Activated naive CD4-positive, alpha-beta T cell treated with anti-CD3 and anti-CD28 coated beads, Interleukin-2, amount 50 U/mL, for 16 hours (primary cell): ENCODE data around the gene COL4A4.
"Not testable (repeated sequence)": the region's sequence is repeated elsewhere in the genome, so short reads cannot be mapped to it uniquely, and the experiment has no call there.

Source experiments
- DNase-seq: peaks from one replicate; pipeline ENCODE4 v3.0.0-alpha.2; 2020

The COL4A4 gene

DNA sequence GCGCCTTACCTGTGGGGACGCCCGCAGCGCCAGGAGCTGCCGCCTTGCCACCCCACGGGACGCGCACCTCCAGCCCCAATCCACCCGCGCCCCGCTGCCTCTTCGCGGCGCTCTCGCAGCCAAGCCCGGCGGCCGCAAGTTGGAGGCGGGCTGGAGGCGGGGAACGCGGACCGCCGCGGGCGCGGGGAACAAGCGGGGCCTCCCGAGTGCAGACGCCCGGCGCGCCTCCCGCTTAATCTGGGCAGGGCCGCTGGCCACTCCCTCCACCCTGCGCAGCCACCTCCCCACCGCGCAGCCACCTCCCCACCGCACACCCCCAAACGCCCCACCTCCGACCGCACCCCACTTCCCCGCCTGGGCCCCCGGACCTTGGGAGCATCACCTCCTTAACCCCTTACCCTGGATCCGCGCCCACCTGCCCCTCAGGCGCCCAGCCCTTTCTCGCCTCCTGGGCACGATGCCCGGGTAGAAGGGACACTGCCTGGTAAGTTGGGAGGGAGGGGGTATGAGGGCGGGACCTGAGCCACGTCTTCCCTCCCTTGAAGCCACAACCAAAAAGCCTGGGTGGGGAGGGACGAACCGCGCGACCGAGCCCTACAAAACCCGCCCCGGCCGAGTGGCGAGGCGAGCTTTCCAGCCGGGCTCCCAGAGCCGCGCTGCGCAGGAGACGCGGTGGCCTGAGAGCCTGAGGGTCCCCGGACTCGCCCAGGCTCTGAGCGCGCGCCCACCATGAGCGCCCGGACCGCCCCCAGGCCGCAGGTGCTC lies at the start of gene COL4A4, which contains the start of gene COL4A3:
COL4A4 (minus strand) TSS at position 208 of the 765 bp plus-strand sequence. CDS start 16,722 bp downstream, outside the sequence.
COL4A3 (plus strand) TSS at position 627 of the 765 bp plus-strand sequence; CDS start at position 730, 103 bp downstream.
- DNase-seq = no peak

DNA sequence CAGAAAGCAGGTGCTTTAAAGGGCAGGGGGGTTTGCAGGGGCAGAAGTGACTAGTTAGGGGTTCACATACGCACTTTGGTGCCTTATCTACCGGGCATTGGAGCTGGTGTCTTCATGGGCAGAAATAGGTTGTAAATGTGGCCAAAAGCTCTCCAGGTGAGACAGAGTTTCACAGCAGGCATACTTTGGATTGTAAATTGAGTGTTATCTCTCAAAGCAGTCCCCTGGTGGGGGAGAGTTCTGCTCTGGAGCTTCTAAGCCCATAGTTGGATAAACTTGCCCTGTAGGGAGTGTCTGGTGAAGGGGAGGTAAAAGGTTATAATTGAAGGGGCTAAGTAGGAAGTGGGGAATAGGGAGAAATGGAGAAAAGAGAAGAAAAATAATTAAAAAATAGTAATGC lies 43.6 kb upstream of the COL4A4 start:
- no peak for DNase-seq

DNA sequence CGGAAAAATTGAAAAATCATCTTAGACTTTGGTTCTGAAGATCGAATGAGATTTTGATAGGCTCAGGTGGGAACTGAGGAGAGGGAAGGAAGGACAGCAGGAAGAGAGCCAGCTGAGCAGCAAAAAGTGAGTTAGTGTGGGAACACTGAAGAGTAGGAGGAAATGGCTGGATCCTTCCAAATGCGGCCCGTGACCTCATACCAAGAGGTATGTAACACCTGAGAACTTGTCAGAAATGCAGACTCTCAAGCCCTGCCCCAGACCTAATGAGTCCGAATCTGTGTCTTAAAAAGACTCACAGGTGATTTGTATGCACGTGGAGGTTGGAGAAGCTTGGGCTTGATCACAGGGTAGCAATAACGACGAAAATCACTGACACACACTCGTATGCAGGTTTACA lies 42.4 kb upstream of the COL4A4 start:
- no peak for DNase-seq

DNA sequence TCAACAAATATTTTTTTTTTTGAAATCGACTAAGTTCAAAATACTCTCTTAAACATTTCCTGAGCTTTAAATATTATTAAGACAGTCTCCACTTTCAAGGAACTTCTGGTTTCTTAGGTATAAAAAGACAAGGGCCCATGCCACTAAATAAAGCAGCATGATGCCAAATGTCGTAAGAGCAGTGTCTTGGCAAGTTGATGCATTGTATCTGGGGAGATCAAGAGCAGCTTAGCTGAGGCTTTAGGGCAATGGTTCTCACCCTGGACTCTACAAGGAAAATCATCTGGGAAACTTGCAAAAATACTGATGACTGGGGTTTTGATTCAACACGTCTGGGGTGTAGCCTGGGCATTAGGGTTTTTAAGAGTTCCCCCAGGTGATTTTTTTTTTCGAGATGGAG lies 41.7 kb upstream of the COL4A4 start:
- DNase-seq = no peak

DNA sequence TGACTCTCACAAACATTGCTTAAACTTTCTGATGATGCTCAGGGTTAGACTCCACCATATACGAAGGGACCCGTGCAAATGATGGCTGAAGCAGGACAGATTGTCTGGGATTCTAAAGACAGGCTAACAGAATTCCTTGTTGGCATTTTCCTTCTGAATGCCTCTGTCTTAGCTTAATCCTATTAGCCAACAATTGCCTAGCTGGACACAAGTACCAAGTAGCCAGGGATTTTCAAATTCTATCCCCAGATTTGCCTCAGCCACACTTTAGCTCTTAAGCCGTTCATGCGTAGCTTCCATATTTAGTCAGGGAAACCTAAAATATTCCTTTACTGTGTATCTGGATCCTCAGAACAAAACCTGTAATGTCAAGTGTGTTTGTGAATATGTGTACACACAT lies 40.4 kb upstream of the COL4A4 start:
- DNase-seq = no peak

DNA sequence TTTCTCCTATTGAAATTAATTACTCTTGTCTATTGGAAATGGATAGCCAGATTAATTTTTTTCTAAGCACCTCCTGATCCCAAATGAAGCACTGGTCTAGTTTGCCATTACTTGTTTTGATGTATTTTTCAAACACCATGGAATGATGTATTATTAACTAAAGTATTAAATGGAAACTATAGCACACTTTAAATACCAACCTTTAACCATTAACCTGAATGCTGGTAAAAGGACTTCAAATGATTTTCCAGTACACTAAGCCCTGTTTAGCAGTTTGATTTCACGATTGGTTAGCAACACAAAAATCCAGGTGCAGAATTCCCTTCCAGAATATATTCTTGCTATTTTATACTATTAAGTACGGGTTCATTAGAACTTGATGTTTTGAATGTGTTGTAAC lies 37.8 kb upstream of the COL4A4 start:
- no peak for DNase-seq

DNA sequence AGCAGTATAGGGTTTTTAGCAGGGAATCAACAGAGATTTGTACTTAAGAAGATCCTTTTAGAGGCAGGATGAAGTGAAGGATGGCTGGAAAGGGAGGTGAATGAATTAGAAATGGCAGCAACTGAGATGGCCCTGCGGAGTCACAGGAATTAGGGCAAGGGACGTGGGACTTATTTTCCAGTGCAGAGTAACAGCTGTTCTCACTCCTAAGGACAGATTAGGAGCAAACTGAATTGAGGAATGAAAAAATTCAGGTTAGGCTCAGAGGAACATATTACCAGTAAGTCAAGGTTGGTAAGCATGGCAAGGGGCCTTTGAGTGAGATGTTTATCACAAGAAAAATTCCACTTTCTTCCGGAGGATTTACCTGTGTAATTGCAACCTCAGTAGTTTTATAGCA lies 34.9 kb upstream of the COL4A4 start:
- DNase-seq = no peak

DNA sequence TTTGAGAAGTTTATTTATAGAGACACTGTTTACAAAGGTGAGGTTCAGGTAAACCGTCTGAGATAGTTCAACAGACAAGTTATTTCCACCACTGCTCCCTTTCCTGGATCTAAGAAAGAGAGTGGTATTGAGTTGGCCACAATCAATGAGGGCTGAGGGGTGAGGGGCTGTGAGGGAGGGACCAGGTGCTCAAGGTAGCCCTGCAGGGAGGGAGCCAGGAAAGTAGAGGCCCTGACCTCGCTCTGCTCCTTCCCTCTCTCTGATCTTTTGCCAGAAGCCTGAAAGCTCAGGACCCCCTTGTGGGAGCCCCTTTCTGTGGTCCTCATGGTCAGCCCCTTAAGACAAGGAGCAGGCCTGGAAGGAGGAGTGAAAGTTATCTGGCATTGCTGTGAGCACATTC lies 30.2 kb upstream of the COL4A4 start:
- DNase-seq = no peak

DNA sequence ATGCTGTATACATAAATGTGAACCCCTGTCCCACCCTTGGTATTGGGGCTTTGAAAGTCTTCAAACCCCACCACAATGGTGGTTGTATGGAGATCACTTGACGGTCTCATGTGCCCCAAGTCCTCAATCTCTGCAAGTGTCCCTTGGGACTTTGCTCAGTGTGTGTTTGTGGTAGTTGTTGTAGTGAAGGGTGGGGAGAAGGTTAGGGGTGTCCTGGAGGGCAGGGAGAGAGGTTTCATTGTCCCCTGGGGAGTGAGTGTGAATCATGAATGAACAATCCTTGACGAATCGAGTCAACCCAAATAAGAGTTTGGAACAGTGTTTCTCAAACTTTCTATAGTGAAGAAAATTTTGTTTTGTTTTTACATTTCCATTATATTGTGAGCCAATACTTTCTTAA lies 28.5 kb upstream of the COL4A4 start:
- DNase-seq = no peak

DNA sequence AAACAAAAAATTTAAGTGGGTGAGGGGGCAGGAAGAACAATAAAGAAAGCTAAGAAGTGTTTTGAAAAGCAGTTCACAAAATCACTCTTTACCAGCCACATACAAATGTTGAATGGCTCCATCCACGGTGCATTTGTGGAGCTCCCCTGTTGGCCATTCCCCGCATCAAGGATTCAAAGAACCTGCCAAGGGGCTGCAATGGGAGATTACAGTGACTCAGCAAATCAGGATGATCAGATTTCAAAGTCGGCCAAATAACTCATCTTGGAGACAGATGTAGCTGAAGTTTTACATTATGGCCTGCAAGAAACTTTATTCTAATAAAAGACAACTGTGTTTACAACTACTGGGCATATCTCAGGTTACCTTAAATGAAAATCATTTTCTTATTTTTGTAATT lies 27.4 kb upstream of the COL4A4 start:
- no peak for DNase-seq

DNA sequence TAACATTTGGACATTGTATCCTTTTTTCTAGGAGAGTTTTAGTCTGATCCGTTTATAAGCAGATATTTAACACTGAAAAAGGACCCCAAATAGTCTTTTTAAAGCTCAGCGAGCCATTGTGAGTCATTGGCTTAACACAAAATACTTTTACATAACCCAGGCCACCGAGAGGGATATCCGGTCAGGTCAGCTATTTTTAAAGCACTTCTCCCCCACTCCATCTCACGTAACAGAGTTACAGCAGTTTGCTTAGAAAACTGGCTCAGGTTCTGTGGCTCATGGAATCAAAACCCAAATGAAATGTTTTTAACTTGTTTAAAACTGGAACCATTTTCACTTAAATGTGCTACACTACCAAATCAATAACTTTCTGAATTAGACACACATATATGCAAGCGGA lies 24.3 kb upstream of the COL4A4 start:
- DNase-seq = no peak

DNA sequence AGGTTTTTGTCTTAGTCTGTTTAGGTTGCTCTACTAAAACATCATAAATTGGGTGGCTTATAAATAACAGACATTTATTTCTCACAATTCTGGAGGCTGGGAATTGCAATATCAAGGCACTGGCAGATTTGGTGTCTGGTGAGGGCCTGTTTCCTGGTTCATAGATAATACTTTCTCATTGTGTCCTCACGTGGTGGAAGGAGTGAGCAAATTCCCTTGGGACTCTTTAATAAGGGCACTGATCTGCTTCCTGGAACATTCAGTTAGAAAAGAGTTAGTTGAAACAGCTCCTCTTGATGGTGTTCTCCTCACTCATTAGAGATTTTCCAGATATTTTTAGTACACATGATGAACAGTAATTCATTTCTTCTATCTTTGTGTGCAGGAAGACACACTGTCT lies 22.7 kb upstream of the COL4A4 start:
- DNase-seq = no peak

DNA sequence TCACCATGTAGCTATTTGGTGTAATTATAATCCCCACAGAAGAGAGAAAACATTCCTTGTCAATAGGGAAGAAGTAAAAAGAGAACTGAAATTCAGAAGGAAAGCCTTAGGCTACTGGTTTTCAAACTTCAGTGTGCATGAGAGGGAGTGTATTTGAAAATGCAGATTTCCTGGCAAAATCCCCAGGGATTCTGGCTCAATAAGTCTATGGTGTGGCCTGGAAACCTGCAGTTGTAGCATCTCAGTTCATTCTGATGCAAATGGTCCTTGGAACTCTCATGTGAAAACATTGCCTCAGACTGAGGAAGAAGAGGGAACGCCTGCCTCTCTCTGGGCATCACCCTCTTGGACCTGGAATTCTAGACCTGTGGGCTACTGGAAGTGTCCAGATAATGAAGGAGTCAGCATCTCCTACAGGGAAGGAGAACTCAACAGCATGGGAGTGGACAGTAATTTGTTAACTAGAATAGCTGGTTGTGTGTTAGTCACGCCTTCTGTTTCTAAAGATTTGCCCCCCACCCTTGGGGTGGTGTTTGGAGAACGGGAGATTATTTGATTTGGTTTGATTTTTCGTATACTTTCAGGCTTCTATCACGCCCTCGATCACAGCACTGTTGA lies 21.7 kb upstream of the COL4A4 start:
- DNase-seq = no peak

DNA sequence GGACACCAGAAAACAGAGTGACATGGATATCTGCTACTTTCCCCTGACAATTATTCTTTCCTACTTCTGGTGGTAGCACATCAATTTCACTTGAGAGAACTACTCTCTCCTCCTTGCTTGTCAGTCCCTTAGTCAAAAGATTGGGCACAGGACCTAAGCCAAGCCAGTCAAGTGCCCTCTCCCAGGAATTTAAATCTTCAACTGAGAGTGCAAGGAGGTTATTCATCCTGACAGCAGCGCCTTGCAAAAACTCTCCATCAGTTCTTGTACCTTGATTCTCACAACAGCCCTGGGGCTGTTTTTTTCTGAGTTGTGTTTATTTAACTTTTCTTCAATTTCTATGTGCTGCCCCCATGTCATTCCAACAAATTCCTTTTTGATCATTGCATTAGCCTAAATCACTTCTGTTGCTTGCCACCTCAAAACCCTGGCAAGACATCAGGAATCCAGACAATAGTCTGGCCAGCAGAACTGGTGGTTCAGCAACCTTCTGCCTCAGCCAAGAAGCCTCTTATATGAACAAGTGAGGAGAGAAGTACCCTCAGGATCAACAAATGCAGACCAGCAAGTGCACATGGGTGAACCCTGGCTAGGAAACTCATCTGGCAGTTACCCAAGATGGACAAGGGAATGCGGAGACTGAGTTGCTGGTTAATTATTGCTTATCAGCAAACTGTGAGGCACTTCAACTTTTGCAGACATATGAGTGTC lies 19.8 kb upstream of the COL4A4 start:
- no peak for DNase-seq

DNA sequence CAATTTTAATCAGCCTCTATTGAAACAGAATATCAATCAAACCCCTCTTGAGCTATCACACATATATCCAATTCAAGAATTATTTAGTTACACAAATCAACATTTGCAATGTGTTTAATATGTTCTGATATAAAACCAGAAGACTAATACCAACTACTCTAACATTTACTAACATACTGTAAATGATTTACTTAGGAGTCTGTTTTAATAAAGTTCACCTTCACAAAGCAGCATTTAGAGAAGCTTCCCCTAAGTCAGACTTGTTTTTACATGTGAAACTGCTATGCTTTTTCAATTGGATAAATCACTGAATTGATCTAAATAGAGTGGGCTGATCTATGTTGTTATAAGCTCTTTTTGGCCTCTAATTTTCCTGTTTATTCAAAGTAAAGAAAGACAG lies 18.8 kb upstream of the COL4A4 start:
- no peak for DNase-seq

DNA sequence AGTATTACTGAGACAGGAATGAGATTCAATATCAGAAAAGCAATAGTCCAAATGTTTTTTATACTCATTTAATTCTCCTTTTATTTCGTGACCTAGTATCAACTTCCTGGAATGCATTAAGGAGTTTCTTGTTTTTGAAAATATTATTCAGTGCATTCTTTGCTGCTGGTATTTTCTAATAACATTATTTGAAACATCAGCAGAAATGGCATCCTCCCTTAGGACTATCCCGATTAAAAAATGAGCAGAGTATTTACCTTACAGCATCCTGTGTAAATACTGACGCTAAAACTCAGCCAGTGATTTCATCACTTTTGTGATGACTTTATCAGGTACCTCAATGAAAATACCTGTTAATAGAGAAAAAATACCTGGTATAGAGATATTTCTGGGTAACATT lies 16.8 kb upstream of the COL4A4 start:
- no peak for DNase-seq

DNA sequence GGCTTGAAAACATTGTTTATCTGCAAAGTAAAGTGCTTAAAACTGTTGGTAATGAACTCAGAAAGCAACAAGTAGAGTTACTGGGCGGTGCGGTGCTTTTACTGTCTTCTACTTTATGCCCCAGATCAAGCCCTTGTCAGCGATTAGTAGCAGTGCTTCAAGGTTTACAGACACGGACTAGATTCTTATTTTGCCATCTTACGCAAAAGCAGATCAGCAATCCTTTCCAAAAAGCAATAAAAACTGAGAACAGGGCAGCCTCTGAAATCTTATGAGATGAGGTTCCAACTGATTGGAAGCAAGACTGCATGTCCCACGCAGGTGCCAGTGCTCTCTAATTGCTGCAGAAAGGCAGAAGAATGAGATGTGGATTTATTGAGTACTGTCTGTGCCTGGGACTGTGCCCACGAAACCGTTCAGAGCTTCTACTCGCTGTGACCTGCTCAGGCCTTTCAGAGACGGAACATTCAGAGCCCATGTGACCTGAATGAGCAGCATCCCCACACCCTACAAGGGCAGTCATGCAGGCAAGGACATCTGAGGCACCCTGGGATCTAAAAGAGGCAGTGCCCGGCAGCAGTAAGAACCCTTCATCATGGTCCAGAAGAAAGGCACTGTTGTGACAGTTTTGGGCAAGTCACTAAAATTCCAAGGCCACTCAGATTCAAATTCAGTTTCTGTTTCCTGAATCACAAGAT lies 16.1 kb upstream of the COL4A4 start:
- no peak for DNase-seq

DNA sequence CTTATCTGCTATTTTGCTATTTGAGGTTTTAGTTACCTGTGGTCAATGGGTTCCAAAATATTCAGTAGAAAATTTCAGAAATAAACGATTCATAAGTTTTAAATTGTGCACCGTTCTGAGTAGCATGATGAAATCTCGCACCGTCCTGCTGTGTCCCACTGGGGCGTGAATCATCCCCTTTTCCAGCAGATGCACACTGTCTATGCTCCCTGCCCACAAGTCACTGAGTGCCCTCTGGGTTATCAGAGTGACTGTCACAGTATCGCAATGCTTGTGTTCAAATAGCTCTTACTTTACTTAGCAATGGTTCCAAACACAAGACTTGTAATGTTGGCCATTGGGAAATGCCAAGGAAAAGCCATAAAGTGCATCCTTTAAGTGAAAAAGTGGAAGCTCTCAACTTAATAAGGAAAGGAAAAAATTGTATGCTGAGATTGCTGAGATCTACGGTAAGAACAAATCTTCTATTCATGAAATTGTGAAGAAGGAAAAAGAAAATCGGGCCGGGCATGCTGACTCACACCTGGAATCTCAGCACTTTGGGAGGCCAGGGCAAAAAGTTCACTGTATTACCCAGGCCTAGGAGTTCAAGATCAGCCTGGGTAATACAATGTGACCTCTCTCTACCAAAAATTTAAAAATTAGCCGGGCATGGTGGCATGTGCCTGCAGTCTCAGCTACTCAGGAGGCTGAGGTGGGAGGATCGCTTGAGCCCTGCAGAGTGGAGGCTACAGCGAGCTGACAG lies 13.8 kb upstream of the COL4A4 start:
- DNase-seq = no peak

DNA sequence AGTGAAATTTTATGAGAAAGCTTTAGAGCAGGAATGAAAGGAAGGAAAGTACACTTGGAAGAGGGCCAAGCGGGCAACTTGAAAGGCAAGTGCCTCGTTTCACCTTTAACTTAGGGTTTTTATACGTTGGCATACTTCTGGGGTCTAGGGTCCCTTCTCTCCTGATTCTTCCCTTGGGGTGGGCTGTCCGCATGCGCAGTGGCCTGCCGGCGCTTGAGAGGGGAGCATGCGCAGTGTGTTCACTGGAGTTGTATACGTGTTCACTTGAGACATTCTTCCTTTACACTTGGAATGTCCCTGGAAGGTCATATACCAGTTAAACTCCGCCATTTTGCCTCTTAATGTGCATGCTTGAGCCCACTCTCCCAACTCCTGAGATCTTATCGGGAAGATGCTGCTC lies 7.8 kb upstream of the COL4A4 start:
- DNase-seq = not testable (repeated sequence)

DNA sequence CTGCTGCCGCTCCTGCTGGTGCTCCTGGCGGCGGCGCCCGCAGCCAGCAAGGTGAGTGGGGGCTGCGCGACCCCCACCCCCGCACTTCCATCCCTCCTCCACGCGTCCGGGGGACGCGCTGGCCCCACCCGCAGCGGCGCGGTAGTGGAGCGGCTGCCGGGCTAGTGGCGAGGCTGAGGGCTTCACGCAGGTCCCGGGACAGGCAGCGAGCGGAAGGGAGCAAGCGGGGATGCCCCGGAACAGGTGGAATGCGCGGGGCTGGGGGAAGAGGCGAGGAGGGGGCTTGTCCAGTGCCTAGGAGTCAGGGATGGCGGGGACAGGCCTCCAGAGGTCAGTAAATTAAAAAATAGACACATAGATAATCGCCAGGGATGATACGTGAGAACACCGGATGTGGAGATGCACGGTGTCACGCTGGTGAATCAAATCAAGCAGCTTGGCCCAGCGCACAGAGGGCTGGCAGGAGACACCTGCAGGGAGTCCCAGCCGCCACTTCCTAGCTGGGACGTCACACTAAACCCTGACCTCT lies 822 bp upstream of the COL4A4 start:
- no peak for DNase-seq

DNA sequence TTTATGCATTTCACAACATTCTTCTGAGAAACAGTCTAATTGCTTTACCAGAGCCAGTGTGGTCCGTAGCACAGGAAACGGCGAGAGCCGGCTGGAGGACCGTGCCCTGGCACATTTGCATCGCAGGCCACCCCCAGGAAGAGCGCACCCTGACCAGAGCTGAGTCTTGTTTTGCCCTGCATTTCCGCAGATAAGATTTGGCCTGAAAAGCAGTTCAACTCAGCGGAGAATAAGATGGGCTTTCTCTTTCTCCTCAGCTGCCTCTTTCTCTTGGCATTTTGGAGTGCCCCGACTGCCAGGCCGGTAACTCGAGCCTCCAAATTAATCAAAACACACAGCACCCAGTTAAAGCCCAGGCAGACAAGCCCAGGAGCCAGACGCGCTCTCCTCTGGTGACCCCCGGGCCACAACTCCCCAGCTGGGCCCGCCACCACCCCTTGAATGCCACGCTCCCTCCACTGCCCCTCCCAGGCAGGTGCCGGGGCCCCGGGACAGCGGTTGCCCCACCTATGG lies 464 bp downstream of the COL4A4 start:
- no peak for DNase-seq

DNA sequence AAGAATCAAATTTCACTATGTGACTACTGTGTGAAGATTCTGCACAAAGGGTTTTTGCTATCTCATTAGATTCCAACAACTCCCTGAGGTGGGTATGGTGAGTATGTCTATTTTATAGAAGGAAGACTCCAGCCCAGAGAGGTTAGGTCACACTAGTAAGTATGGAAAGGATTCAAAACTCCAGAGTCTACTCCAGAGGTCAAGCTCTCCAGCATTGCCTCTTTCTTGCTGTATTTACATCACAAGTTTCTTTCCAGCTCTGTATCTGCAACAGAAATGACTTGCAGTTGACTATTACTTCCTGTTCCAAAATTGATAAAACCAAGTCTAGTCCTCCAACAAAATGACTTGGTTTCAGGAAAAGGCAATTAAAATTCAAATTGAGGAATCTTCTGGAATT lies 2.1 kb downstream of the COL4A4 start:
- no peak for DNase-seq
